Neural progenitor cell (in vitro differentiated cells): Measurements from ENCODE around the gene PEAR1. TPM values are rescaled to one million over a fixed set of nuclear protein-coding genes. Genes with fewer than 3 reads are reported as not detected.

Experiments used
- DNase-seq: peaks from one replicate; pipeline ENCODE4 v3.0.0-alpha.2; 2016; ENCODE audit warnings: low spot score
- H2AFZ ChIP-seq: fragments of 200-600 bp; sonication (generic); replicated peaks from 2 replicates; pipeline ENCODE4 v1.6.1; 2016; ENCODE audit warnings: antibody characterized with exemption
- H3F3A ChIP-seq: fragments of 200-600 bp; sonication (generic); 2 replicates; pipeline ENCODE4 v1.6.1; 2016; ENCODE audit warnings: antibody characterized with exemption, low read depth
- H3K27ac ChIP-seq: fragments of 200-600 bp; sonication (generic); 2 replicates; pipeline ENCODE4 v1.5.1; 2016; ENCODE audit warnings: mild to moderate bottlenecking
- H3K27me3 ChIP-seq: fragments of 200-600 bp; sonication (generic); 2 replicates; pipeline ENCODE4 v1.6.1; 2016; ENCODE audit warnings: mild to moderate bottlenecking, moderate library complexity
- H3K36me3 ChIP-seq: fragments of 200-600 bp; sonication (generic); 2 replicates; pipeline ENCODE4 v1.5.1; 2016
- H3K4me1 ChIP-seq: fragments of 200-600 bp; sonication (generic); 2 replicates; pipeline ENCODE4 v1.6.1; 2016; ENCODE audit warnings: mixed run types
- H3K4me2 ChIP-seq: fragments of 200-600 bp; sonication (generic); 2 replicates; pipeline ENCODE4 v1.6.1; 2016
- H3K4me3 ChIP-seq: fragments of 200-600 bp; sonication (generic); 2 replicates; pipeline ENCODE4 v1.5.1; 2016
- H3K79me2 ChIP-seq: fragments of 200-600 bp; sonication (generic); 2 replicates; pipeline ENCODE4 v1.6.1; 2016; ENCODE audit warnings: low read depth
- H3K9ac ChIP-seq: fragments of 200-600 bp; sonication (generic); 2 replicates; pipeline ENCODE4 v1.6.1; 2016
- H3K9me3 ChIP-seq: fragments of 200-600 bp; sonication (generic); 2 replicates; pipeline ENCODE4 v1.5.1; 2016; ENCODE audit warnings: low read depth
- H4K20me1 ChIP-seq: fragments of 200-600 bp; sonication (generic); 2 replicates; pipeline ENCODE4 v1.6.1; 2016; ENCODE audit warnings: low read depth
- H3K27ac Mint-ChIP-seq: 3 replicates; pipeline ENCODE4 v1.8.0; 2021; ENCODE audit warnings: mixed read lengths
- H3K27me3 Mint-ChIP-seq: 2 replicates; pipeline ENCODE4 v1.8.0; 2022; ENCODE audit warnings: low read depth, mild to moderate bottlenecking, inconsistent platforms, moderate library complexity, mixed read lengths; ENCODE audit not compliant: insufficient read depth
- H3K36me3 Mint-ChIP-seq: 3 replicates; pipeline ENCODE4 v1.8.0; 2021; ENCODE audit warnings: mixed read lengths
- H3K4me1 Mint-ChIP-seq: 3 replicates; pipeline ENCODE4 v1.8.0; 2021; ENCODE audit warnings: mixed read lengths
- H3K4me3 Mint-ChIP-seq: 3 replicates; pipeline ENCODE4 v1.8.0; 2021; ENCODE audit warnings: mild to moderate bottlenecking, moderate library complexity, mixed read lengths
- H3K9me3 Mint-ChIP-seq: 3 replicates; pipeline ENCODE4 v1.8.0; 2020; ENCODE audit warnings: mixed read lengths
- CTCF ChIP-seq: fragments of 200-600 bp; sonication (generic); IDR thresholded peaks from 2 replicates; pipeline ENCODE4 v1.5.1; 2017; ENCODE audit warnings: antibody characterized with exemption, mild to moderate bottlenecking
- EZH2 ChIP-seq: fragments of 200-600 bp; sonication (generic); IDR thresholded peaks from 2 replicates; pipeline ENCODE4 v1.6.1; 2017; ENCODE audit warnings: antibody characterized with exemption, mild to moderate bottlenecking, moderate library complexity
- EZH2phosphoT487 ChIP-seq: fragments of 200-600 bp; sonication (generic); IDR thresholded peaks from 2 replicates; pipeline ENCODE4 v1.6.1; 2017; ENCODE audit warnings: antibody characterized with exemption
- total RNA-seq: library from RNA; depleted of rRNA; stranded (reverse); fragments of >200 nt; gene quantifications from 2 replicates; pipeline ENCODE4 v1.2.3, GENCODE V29; 2015; ENCODE audit warnings: low replicate concordance

Gene PEAR1
- total RNA-seq, 1 donor from 2014 or later, result not detected

- Histone ChIP-seq H3K4me2 (no peak overlapping the region), H3K4me3 (no peak overlapping the region), H3K79me2 (no peaks in the 10 kb centered on the region), H3K4me1 (peaks cover 11% of the 10 kb centered on the region), H3F3A (peaks cover 9% of the 10 kb centered on the region), H3K27ac (no peak overlapping the region), H3K9me3 (no peaks in the 10 kb centered on the region), H3K27me3 (no peaks in the 10 kb centered on the region), H4K20me1 (peaks cover 9% of the 10 kb centered on the region), H3K9ac (no peak overlapping the region), H2AFZ (no peak overlapping the region), H3K36me3 (no peaks in the 10 kb centered on the region)
- Mint-ChIP-seq H3K9me3 (no peaks in the 10 kb centered on the region), H3K36me3 (peaks cover 47% of the 10 kb centered on the region), H3K4me3 (no peak overlapping the region), H3K27ac (no peak overlapping the region), H3K27me3 (peaks cover 7% of the 10 kb centered on the region), H3K4me1 (peaks cover 3% of the 10 kb centered on the region)
- no peak for DNase-seq
- TF ChIP-seq EZH2 (no peak), CTCF (no peak)
Measured at GRCh38 chr1:156953571-156953970, 60.1 kb downstream of the PEAR1 start.

GRCh38 chr1:156956333-156956732 is 62.8 kb downstream of the PEAR1 start:
- Mint-ChIP-seq H3K4me3 (no peak overlapping the region), H3K27ac (no peak overlapping the region), H3K27me3 (peaks cover 9% of the 10 kb centered on the region), H3K4me1 (no peaks in the 10 kb centered on the region), H3K9me3 (no peaks in the 10 kb centered on the region), H3K36me3 (peaks cover 51% of the 10 kb centered on the region)
- no peaks in the 10 kb centered on the region for H4K20me1 ChIP-seq
- no peak overlapping the region for H3K27ac ChIP-seq
- H3K27me3 ChIP-seq, result no peaks in the 10 kb centered on the region
- no peaks in the 10 kb centered on the region for H3K79me2 ChIP-seq
- H3F3A ChIP-seq, result no peaks in the 10 kb centered on the region
- no peak overlapping the region for H3K9ac ChIP-seq
- H3K36me3 ChIP-seq, result no peaks in the 10 kb centered on the region
- no peak for DNase-seq
- no peak overlapping the region for H3K4me2 ChIP-seq
- TF ChIP-seq EZH2 (no peak), EZH2phosphoT487 (no peak), CTCF (no peak)
- no peak overlapping the region for H3K4me3 ChIP-seq
- H3K4me1 ChIP-seq, result no peaks in the 10 kb centered on the region
- H3K9me3 ChIP-seq, result no peaks in the 10 kb centered on the region
- H2AFZ ChIP-seq, result no peak overlapping the region

- Histone ChIP-seq H3K4me3 (no peak overlapping the region), H4K20me1 (no peaks in the 10 kb centered on the region), H3F3A (no peaks in the 10 kb centered on the region), H3K79me2 (no peaks in the 10 kb centered on the region), H2AFZ (no peak overlapping the region), H3K27ac (no peak overlapping the region), H3K4me2 (no peak overlapping the region), H3K4me1 (no peaks in the 10 kb centered on the region), H3K9ac (no peak overlapping the region), H3K36me3 (no peaks in the 10 kb centered on the region), H3K27me3 (no peaks in the 10 kb centered on the region), H3K9me3 (no peaks in the 10 kb centered on the region)
- Mint-ChIP-seq H3K27me3 (peaks cover 10% of the 10 kb centered on the region), H3K4me3 (no peak overlapping the region), H3K9me3 (no peaks in the 10 kb centered on the region), H3K36me3 (peaks cover 54% of the 10 kb centered on the region), H3K27ac (no peak overlapping the region), H3K4me1 (no peaks in the 10 kb centered on the region)
- no peak for DNase-seq
- TF ChIP-seq EZH2 (no peak), EZH2phosphoT487 (no peak), CTCF (no peak)
Measured at GRCh38 chr1:156957634-156958033, 64.1 kb downstream of the PEAR1 start.
